Activated T-cell treated with anti-CD3 and anti-CD28 coated beads for 4 hours (primary cell): Measurements from ENCODE around the gene MAP4K4.

ENCODE experiments used
- DNase-seq: peaks from one replicate; pipeline ENCODE4 v3.0.0-alpha.2; 2020

The MAP4K4 gene

DNA sequence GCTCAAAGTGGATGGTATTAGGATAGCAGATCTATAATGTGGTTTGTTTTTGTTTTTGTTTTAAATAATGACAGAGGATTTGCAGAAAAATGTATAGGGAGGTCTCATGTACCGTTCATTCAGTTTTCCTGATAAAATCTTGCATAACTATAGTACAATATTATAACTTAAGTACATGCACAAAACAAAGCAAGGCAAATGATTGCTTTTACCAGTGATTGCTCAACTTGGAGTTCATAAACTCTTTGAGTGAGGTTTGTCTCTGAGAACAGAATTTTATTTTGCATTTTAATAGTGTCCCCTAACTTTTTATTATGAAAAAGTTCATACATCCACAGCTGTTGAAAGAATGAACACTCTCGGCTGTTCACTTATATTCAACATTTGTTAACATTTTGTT, 96.6 kb downstream of the MAP4K4 start:
- DNase-seq: no peak

- no peak for DNase-seq
These were observed 97.5 kb downstream of the MAP4K4 start for GRCh38 chr2:101795033-101795432.

DNA sequence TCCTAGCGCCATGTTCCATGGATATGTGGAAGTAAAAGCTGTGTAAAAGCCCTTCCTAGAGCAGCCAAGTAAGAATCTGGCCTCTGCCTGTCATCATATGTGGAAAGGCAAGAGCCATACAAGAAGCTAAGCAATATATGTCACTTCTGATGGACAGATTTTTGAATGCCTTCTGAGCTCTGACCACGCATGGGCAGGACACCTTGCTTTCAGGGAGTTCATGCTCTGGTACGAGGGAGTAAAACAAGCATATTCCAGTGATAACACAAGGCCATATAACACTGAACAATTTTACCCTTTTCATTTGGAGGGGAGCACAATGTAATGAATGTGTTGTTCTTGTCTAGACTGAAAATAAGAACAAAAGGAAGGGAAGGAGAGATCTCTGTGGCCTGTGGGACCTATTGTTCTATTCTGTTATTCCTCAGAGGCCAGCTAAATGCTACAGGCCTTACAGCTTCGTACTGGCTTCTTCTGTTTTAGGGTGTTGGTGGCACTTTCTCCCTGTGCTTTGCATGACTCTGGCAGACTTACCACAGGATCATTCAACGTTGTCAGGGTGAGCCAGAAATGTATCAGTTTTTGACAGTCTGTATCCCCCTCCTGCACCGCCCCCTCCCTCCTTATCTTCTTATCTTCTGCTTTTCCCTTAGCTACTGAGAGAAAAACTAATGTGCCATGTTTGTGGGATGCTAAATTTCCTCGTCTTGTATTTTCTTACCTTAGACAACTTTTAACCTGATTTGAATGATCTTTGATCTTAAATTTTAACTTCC, 99.5 kb downstream of the MAP4K4 start:
- DNase-seq: no peak

GRCh38 chr2:101801496-101801895, 104.0 kb downstream of the MAP4K4 start:
- no peak for DNase-seq

- DNase-seq: no peak
These were observed 104.8 kb downstream of the MAP4K4 start for GRCh38 chr2:101802329-101802728.

DNA sequence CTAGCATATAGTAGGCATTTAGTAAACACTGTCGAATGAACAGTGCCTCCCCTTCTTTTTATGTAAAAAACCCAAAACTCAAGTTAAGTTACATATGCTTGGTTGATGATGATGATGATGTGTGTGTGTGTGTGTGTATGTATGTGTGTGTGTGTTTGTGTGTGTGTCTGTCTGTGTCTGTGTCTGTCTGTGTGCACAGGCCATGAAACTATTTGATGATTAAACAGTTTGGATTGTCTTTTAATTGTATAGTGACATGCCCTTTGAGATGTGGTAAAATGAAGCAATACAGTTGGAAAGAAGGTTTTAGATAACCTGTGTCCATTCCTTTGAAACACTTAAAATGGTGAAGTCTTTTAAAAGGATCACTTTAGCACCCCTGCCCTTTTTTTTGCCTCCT, 105.6 kb downstream of the MAP4K4 start:
- DNase-seq: no peak

DNA sequence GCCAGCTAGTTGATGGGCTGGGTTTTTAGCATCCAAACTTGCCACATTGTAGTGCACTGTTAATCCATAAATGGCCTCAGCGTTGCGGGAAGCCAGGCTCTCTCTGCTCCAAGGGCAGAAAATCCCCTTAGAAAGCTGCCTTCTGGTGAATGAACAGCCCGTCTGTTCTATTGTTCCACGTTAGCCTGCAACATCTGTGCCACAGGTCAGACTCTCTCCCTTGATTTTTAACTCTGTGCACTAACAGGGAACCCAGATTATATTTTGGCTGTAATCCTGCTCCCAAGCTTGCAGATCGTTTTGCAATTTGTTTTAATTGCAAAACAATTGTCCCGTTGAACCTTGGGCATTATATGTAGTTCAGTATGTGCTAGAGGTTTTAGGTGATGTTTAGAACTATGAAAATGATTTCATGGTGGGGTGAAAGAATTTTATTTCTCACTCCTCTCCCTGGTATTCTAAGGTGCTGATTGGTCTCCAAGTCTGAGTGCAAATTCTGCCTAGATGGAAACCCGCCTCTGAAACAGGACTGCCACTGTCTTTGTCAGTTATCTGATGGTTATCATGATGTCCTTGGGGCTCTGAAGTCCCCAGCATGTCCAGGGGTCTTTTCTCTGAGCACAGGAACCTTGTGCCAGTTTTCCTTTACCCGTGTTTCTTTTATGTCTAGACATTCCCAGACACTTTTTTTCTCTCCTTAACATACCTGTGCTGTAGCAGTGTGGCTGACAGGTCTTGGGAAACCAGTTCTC, 106.6 kb downstream of the MAP4K4 start:
- no peak for DNase-seq

GRCh38 chr2:101805152-101806088, 107.9 kb downstream of the MAP4K4 start:
- DNase-seq: no peak

DNA sequence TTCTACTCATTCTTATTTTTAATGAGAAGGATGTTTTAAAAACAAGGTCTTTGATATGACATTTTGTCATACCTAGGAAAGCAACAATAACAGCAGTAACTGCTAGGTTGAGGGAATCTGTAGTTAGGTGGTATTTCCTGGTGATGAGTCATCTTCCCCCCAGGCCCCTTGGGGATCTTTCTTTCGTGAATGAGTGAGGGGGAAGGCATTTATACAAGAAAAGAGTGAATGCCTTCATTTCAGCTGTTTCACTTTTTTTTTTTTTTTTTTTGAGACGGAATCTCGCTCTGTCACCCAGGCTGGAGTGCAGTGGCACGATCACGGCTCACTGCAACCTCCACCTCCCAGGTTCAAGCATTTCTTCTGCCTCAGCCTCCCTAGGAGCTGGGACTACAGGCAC, 108.6 kb downstream of the MAP4K4 start:
- DNase-seq: no peak

- DNase-seq: no peak
These were observed 109.2 kb downstream of the MAP4K4 start for GRCh38 chr2:101806701-101807100.

GRCh38 chr2:101807242-101807641, 109.7 kb downstream of the MAP4K4 start:
- no peak for DNase-seq

DNA sequence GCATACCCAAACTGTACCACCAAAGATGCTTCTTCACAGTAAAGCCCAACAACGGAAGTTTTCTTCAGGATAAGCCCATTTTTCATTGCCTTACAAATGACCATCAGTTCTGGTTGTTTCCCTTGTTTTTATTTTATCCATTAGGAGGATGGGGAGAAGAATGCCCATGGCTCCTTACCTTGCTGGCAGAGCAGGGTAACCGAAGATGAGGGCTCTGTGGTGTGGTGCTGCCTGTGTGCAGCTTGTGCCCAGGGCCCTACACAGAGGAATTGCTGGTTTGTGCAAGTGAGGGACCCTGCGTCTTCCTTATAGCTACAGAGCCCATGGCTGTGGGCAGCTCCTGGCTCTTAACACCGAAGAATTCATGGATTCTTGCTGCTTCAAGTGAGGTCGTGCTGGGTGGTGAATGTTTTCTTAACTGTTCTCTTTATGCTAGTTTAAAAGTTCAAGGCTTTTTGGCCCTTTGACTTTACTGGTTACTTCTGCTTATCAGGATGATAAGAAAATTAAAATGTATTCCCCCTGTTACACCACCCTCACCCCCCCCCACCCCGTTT, 110.6 kb downstream of the MAP4K4 start:
- DNase-seq: no peak

DNA sequence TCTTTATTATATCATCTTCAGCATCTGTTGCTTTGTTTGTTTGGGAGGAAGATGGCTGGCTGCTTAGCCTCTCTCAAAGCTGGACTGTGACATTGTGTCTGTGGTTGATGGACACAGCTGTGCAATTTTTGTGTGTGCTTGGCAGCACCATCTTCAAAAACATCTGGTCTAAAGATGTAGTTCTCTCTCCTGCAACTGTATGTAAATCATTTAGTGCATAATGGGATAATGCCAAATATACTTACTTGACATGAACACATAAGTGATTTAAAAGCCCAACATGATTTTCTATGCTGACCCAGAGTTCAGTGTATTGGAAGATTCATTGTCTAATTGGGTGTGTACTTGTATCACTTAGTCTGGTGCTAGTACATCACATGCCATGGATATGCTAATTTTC, 112.2 kb downstream of the MAP4K4 start:
- DNase-seq: no peak

GRCh38 chr2:101811226-101812015, 113.9 kb downstream of the MAP4K4 start:
- no peak for DNase-seq

GRCh38 chr2:101812226-101812625, 114.7 kb downstream of the MAP4K4 start:
- no peak for DNase-seq

DNA sequence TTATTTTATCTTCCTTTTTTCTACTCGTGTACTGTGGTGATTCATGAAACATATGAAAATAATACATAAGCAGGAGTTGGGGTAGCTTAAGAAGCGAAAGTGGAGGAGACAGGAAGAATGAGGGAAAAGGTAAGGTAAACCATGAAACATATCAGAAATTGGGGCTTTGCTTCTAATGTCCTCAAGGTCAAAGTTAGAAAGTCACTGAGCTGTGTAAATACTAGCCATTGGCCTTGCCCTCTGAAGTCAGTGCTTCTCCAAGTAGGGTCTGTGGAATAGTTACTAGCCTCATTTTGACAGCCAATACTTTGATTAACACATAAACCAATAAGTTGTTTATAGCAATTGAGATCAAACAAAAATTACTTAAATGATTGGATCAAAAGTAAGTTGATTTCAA, 117.2 kb downstream of the MAP4K4 start:
- DNase-seq: no peak

DNA sequence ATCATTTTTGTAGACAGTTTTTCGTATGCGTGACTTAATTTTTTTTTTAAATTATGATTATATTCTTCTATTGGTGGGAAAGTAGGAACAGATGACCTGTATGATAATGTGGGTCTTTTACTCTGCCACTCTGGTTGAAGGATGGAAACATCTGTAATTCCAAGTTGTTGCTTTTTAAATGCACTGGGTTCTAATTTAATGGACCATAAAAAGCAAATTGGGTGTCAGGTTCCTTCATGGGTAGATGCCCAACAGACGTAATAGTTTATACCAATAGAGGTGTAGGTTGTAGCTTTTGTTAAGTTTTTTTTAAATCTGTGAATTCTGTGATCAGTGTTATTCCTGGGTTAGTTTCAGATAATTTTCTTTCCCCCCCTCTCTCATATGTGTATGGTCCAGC, 117.6 kb downstream of the MAP4K4 start:
- no peak for DNase-seq

GRCh38 chr2:101815739-101816391, 118.4 kb downstream of the MAP4K4 start:
- no peak for DNase-seq

DNA sequence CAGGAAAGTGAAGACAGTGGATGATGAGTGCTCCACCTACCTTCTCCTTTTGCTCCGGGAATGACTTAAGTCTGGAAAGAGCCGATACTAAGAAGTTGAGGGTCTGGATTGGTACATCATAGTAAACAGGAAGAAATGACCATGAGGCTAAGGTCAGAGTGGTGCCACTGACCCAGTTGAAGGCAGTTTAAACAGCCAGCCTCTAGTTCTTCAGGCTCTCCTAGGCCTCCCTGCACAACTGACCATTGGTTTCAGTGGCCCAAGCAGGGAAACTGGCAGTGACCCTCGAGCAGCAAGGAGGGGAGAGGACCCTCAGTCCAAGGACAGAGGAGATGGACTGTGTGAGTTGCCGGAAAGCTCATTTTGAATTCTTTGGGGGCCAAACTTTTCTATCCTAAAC, 119.1 kb downstream of the MAP4K4 start:
- no peak for DNase-seq

- no peak for DNase-seq
These were observed 120.0 kb downstream of the MAP4K4 start for GRCh38 chr2:101817481-101817880.
